Measurements from ENCODE around the gene CNTROB.

Gene CNTROB

DNA sequence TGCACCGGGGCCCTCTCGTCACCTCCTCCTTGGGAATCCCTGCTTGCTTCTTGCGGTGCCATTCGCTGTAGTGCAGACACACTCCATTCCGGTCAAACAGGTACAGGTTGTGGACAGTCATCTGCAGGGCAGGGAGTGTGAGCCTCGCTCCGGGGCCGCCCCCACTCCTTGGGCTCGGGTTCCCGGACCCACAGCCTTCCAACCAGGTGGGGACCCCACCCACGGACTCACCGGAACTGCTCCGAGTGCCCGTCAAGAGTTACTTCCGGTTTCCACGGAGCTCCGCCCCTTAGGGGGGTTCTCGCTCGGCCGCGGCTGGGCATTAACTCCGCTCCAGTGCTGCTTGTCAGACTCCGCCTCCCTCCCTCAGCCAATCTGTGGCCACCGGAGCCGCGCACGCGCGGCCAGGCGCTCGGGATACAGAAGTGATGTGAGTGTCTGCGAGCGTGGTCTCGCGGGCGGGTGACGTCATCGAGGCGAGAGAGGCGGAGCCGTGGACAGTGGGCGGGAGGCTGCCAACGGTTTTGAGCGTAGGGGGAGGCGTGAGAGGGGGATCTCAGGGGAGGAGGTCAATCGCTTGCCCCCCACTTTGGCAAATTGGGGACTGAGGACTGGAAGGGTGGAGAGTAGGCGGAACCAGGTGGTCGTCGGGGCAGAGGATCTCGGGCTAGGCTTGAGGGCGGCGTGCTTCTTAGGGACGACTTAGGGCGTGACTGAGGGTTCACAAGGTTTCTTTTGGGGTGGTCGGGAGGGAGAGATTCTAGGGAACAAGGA lies at the start of gene CNTROB, which contains the start of gene TRAPPC1:
Gene CNTROB, plus strand, starts transcription at position 498 of the 774 bp plus-strand sequence. CDS start 874 bp downstream, outside the sequence.
Gene TRAPPC1, minus strand, starts transcription at position 238 of the 774 bp plus-strand sequence. Its CDS starts 117 bp downstream, at position 121.
- ATAC-seq (peak; percentile 98), DNase-seq (peak; percentile 99)

DNA sequence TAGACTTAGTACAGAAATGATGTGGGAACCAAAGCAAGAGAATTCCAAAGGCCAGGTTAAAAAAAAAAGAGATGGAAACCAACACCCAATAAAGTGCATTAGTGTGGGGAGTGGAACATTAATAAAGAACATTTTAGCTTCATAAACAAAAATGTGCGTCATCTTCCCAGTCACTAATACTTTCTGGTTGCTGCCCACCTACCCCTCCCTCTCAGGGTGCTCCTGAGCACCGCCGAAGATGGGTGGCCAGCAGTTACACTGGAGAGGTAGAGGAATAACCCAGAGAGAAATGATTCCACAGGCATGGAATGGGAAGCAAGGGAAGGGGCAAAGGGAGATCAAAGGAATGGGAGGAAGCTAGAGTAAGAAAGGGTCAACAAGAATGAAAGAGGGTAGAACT lies 49.4 kb upstream of the CNTROB start:
- no peak for DNase-seq
- no peak for ATAC-seq

- no peak for ATAC-seq
- DNase-seq, result no peak
Measured at GRCh38 chr17:7883781-7884386, 48.1 kb upstream of the CNTROB start.

DNA sequence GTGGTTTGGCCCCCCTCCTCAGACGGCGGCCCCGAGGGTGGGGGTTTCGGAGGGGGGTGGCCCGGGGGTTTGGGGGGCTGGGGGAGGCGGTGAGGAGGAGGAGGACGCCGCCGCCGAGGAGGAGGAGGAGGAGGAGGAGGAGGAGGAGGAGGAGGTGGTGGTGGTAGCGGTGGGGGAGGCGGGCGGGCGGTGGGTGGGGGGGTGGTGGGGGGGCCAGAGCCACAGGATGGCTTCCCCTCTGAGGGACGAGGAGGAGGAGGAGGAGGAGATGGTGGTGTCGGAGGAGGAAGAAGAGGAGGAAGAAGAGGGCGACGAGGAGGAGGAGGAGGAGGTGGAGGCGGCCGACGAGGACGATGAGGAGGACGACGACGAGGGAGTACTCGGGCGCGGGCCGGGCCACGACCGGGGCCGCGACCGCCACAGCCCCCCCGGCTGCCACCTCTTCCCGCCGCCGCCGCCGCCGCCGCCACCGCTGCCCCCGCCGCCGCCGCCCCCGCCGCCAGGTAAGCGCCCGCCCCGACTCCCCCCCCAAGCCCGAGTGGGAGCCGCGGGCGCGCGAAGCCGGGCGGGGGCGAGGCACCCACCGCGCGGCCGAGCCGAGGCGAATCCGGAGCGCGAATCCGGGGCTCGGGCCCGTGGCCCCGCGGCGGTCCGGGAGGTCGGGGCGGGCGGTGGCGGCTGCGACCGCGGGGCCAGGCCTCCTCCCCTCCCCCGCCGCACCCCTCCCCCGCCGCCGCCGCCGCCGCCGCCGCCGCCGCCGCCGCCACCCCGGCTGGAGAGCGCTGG lies 47.2 kb upstream of the CNTROB start:
- DNase-seq (peak; percentile 44), ATAC-seq (no peak)

GRCh38 chr17:7885367-7886226 lies 46.4 kb upstream of the CNTROB start:
- DNase-seq (peak; percentile 66), ATAC-seq (peak; percentile 8)

- ATAC-seq (peak; percentile 7), DNase-seq (peak; percentile 73)
Measured at GRCh38 chr17:7886227-7887037, 45.6 kb upstream of the CNTROB start.

- ATAC-seq, result no peak
Measured at GRCh38 chr17:7887038-7887481, 44.9 kb upstream of the CNTROB start.

GRCh38 chr17:7887482-7888183 lies 44.4 kb upstream of the CNTROB start:
- peak; percentile 74 for ATAC-seq

More at GRCh38 chr17:7887038-7887481, 44.9 kb upstream of the CNTROB start:
- no peak for DNase-seq

DNA sequence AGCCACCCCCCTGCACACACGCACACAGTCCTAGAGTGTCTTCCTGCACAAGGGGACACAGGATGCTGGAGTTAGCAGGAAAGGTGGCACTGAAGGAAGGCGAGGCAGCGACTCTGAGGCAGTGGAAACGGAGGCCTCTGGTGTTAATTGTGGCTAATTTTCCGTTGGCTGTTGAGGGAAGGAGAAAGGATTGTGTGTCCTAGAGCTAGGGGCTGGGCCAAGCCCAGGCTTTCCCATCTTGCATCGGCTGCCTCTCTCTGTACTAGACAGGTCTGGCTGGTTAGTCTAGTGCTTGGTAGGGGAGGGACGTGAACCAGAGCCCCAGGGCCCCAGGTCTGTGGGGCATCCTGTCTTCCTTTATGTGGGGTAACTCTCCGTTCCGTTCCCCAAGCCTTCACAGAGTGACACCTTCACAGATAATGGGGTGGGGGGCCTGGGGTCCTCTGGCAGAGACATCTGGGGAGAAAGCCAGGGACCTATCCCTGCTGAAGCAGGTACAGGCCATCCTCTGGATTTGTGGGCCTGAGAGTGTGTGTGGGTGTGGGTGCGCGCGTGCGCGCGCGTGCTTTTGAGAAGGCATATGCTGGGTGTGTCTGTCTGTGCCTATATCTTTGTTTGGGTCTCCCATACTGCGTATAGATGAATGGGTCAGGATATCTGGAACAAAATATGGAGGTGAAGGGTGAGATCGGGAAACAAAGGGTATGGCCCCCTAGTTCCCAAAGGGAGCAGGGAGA lies 43.7 kb upstream of the CNTROB start, which contains the start of gene CHD3:
Gene CHD3, plus strand, starts transcription at position 606 of the 737 bp plus-strand sequence. CDS start 212 bp downstream, outside the sequence.
- ATAC-seq, result peak; percentile 20
- peak; percentile 66 for DNase-seq

More at GRCh38 chr17:7887482-7888183, 44.4 kb upstream of the CNTROB start:
- DNase-seq, result peak; percentile 85

GRCh38 chr17:7889166-7889955 lies 42.6 kb upstream of the CNTROB start:
- DNase-seq, result peak; percentile 62
- ATAC-seq, result no peak

GRCh38 chr17:7893187-7893880 lies 38.7 kb upstream of the CNTROB start:
- no peak for ATAC-seq
- DNase-seq, result no peak

DNA sequence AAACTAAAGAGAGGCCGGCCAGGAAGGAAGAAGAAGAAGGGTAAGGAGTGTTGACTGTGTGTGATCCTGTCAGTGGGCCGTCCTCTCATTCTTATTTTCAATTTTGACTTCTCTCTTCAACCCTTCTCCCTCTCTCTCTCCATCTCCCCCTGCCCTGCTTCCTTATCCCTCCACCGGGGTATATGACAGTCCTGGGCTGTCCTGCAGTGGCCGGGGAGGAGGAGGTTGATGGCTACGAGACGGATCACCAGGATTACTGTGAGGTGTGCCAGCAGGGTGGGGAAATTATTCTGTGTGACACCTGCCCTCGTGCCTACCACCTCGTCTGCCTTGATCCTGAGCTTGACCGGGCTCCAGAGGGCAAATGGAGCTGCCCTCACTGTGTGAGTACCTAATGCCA lies 37.8 kb upstream of the CNTROB start:
- DNase-seq (no peak), ATAC-seq (no peak)

DNA sequence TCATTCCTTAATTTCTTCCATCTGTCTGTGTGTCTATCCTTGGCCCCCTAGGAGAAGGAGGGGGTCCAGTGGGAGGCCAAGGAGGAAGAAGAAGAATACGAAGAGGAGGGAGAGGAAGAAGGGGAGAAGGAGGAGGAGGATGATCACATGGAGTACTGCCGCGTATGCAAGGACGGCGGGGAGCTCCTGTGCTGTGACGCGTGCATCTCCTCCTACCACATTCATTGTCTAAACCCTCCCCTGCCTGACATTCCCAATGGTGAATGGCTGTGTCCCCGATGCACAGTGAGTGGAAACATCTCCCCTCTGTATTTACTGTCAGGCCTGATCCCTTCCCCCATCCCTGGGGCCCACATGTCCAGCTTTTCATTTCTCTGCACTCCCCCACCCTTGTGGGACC lies 37.1 kb upstream of the CNTROB start:
- no peak for DNase-seq

GRCh38 chr17:7897090-7897489 lies 34.9 kb upstream of the CNTROB start:
- DNase-seq, result no peak
- ATAC-seq, result no peak

More for the DNA sequence above, 37.1 kb upstream of the CNTROB start:
- no peak for ATAC-seq

GRCh38 chr17:7897773-7898172 lies 34.2 kb upstream of the CNTROB start:
- ATAC-seq (peak; percentile 73), DNase-seq (no peak)

DNA sequence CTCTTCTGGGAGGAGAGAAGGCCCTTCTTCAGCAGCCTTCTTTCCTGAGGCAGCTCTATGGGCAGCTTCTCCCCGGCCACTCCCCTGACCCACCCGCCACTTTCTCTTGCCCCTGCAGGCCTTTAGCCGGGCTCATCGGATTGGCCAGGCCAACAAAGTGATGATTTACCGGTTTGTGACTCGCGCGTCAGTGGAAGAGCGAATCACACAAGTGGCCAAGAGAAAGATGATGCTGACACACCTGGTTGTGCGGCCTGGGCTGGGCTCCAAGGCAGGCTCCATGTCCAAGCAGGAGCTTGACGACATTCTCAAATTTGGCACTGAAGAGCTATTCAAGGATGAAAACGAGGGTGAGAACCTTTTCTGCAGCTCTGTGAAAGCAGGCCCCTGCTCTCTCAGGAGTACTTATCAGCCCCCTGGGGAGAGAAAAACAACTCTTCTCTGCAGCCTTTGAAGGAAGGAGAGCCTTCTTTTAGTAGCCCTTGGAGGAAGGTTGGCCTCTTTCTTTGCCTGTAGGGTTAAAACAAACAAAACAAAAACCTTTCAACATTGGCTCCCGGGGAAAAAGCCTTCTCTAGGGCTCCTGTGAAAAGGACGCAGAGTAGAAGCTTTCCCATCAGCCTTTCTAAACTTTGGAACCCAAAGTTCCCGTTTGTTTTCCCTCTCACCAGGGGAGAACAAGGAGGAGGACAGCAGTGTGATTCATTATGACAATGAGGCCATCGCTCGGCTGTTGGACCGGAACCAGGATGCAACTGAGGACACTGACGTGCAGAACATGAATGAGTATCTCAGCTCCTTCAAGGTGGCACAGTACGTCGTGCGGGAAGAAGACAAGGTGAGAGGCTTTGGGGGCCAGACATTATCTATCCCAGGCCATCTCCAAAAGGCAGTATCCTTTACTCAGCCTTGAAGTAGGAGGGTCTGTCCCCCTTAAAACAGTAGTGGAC lies 28.6 kb upstream of the CNTROB start:
- DNase-seq (no peak), ATAC-seq (no peak)

Measured in stimulated activated naive CD8-positive, alpha-beta T cell treated with anti-CD3 and anti-CD28 coated beads, Interleukin-15, Interleukin-2, amounts not matched to agents 100 U/mL and 50 U/mL, for 24 hours (primary cell).